HG03045 (cell line): Measurements from ENCODE around the gene WDR72.
"Not testable (repeated sequence)": the region's sequence is repeated elsewhere in the genome, so short reads cannot be mapped to it uniquely, and the experiment has no call there.

Source experiments
- ATAC-seq: cut with Tn5 transposase; IDR thresholded peaks from one replicate; pipeline ENCODE4 v1.9.1; 2021; ENCODE audit warnings: mild to moderate bottlenecking, moderate library complexity; ENCODE audit not compliant: unreplicated experiment

WDR72 gene

GRCh38 chr15:53759411-53759931 lies at the start of gene WDR72:
Gene WDR72, minus strand, starts transcription at chr15:53759663. Its CDS starts 26,514 bp downstream, at chr15:53733149.
- ATAC-seq: no peak

- ATAC-seq: no peak
Measured at GRCh38 chr15:53808058-53808706, 48.7 kb upstream of the WDR72 start.

- ATAC-seq: no peak
Measured at GRCh38 chr15:53807501-53807900, 48.0 kb upstream of the WDR72 start.

- ATAC-seq: no peak
Measured at GRCh38 chr15:53802672-53803071, 43.2 kb upstream of the WDR72 start.

- no peak for ATAC-seq
Measured at GRCh38 chr15:53791581-53791980, 32.1 kb upstream of the WDR72 start.

- no peak for ATAC-seq
Measured at GRCh38 chr15:53789654-53790375, 30.4 kb upstream of the WDR72 start.

- ATAC-seq: no peak
Measured at GRCh38 chr15:53786401-53786800, 26.9 kb upstream of the WDR72 start.

GRCh38 chr15:53785241-53785640 lies 25.8 kb upstream of the WDR72 start:
- not testable (repeated sequence) for ATAC-seq

GRCh38 chr15:53762916-53763315 lies 3.5 kb upstream of the WDR72 start:
- no peak for ATAC-seq

GRCh38 chr15:53758412-53758811 lies 1.1 kb downstream of the WDR72 start:
- ATAC-seq: no peak

GRCh38 chr15:53757906-53758305 lies 1.6 kb downstream of the WDR72 start:
- no peak for ATAC-seq

GRCh38 chr15:53753813-53754212 lies 5.7 kb downstream of the WDR72 start:
- ATAC-seq: no peak

- no peak for ATAC-seq
Measured at GRCh38 chr15:53752406-53752805, 7.1 kb downstream of the WDR72 start.

- no peak for ATAC-seq
Measured at GRCh38 chr15:53747501-53748068, 11.9 kb downstream of the WDR72 start.

GRCh38 chr15:53746101-53746500 lies 13.4 kb downstream of the WDR72 start:
- no peak for ATAC-seq

GRCh38 chr15:53739651-53740050 lies 19.8 kb downstream of the WDR72 start:
- no peak for ATAC-seq

GRCh38 chr15:53739187-53739586 lies 20.3 kb downstream of the WDR72 start:
- ATAC-seq: no peak

- ATAC-seq: no peak
Measured at GRCh38 chr15:53721334-53722087, 38.0 kb downstream of the WDR72 start.

GRCh38 chr15:53716909-53717876 lies 42.3 kb downstream of the WDR72 start:
- ATAC-seq: no peak

GRCh38 chr15:53713218-53713617 lies 46.2 kb downstream of the WDR72 start:
- ATAC-seq: no peak
